ENCODE data around the gene LGR5.
"Not testable (repeated sequence)": the region's sequence is repeated elsewhere in the genome, so short reads cannot be mapped to it uniquely, and the experiment has no call there.

The LGR5 gene

GRCh38 chr12:71548893-71549292 is 109.3 kb downstream of the LGR5 start:
- Histone ChIP-seq H3K4me1 (ENCODE audit: control extremely low read depth in 1 of 4, control insufficient read depth in 4 of 4, insufficient read depth in 4 of 4, low read length in 3 of 4) (peaks cover 0 to 13% (median 6%) of the 10 kb centered on the region in 4 experiments), H3K9me3 (ENCODE audit: control extremely low read depth in 1 of 5, control insufficient read depth in 4 of 5, insufficient read depth in 2 of 5, low read depth in 1 of 5, low read length in 4 of 5) (no peaks in the 10 kb centered on the region), H3K36me3 (ENCODE audit: control insufficient read depth in 4 of 4, insufficient read depth in 4 of 4, low read length in 3 of 4) (no peaks in the 10 kb centered on the region), H3K4me3 (ENCODE audit: control insufficient read depth in 1 of 7, extremely low read depth in 1 of 7, insufficient read depth in 4 of 7, low read depth in 2 of 7, low read length in 6 of 7) (no peak overlapping the region), H3K27ac (ENCODE audit: insufficient read depth in 1 of 2, low read depth in 1 of 2, low read length in 2 of 2, poor library complexity in 1 of 2, severe bottlenecking in 2 of 2) (no peak overlapping the region), H3K27me3 (replicated peaks in 2 of 5; ENCODE audit: control insufficient read depth in 4 of 5, insufficient read depth in 5 of 5, low read length in 4 of 5) (no peaks in the 10 kb centered on the region)
- DNase-seq, result no peak
- ChIA-PET POLR2A (interaction anchor here (0.6 kb wide), 1 partner anchor 317 kb away, joined by 3 read pairs; no protein-coding TSS in a partner anchor), CTCF (interaction anchor here (0.7 to 6.2 kb wide), 5 partner anchors 8 to 330 kb away, joined by 3 to 65 read pairs (median 4); no protein-coding TSS in a partner anchor)
- WGBS (ENCODE audit: insufficient coverage), result 100% methylated on average over 2 of the region's 3 CpGs

GRCh38 chr12:71551529-71551928 is 111.9 kb downstream of the LGR5 start:
- no CpG with 5 or more reads among the region's 3 CpGs for WGBS (ENCODE audit: insufficient coverage)
- DNase-seq, result peak; percentile 44 to 62 (median 58)
- Histone ChIP-seq H3K36me3 (ENCODE audit: control insufficient read depth in 4 of 4, insufficient read depth in 4 of 4, low read length in 3 of 4) (no peaks in the 10 kb centered on the region), H3K4me3 (ENCODE audit: control insufficient read depth in 1 of 7, extremely low read depth in 1 of 7, insufficient read depth in 4 of 7, low read depth in 2 of 7, low read length in 6 of 7) (peak overlapping the region in 2 of 7 experiments; percentile 11 to 26), H3K4me1 (ENCODE audit: control extremely low read depth in 1 of 4, control insufficient read depth in 4 of 4, insufficient read depth in 4 of 4, low read length in 3 of 4) (peaks cover 0 to 10% (median 3%) of the 10 kb centered on the region in 4 experiments), H3K27me3 (replicated peaks in 2 of 5; ENCODE audit: control insufficient read depth in 4 of 5, insufficient read depth in 5 of 5, low read length in 4 of 5) (no peaks in the 10 kb centered on the region), H3K9me3 (ENCODE audit: control extremely low read depth in 1 of 5, control insufficient read depth in 4 of 5, insufficient read depth in 2 of 5, low read depth in 1 of 5, low read length in 4 of 5) (no peaks in the 10 kb centered on the region), H3K27ac (ENCODE audit: insufficient read depth in 1 of 2, low read depth in 1 of 2, low read length in 2 of 2, poor library complexity in 1 of 2, severe bottlenecking in 2 of 2) (no peak overlapping the region)
- ChIA-PET POLR2A (no interaction called here), CTCF (interaction anchor here (0.8 to 6.2 kb wide), 14 partner anchors 9 to 818 kb away, joined by 3 to 65 read pairs (median 4); partner anchors contain the start of gene LGR5)

- no peak for DNase-seq
- Histone ChIP-seq H3K9me3 (ENCODE audit: control extremely low read depth in 1 of 5, control insufficient read depth in 4 of 5, insufficient read depth in 2 of 5, low read depth in 1 of 5, low read length in 4 of 5) (no peaks in the 10 kb centered on the region), H3K27ac (ENCODE audit: insufficient read depth in 1 of 2, low read depth in 1 of 2, low read length in 2 of 2, poor library complexity in 1 of 2, severe bottlenecking in 2 of 2) (no peak overlapping the region), H3K36me3 (ENCODE audit: control insufficient read depth in 4 of 4, insufficient read depth in 4 of 4, low read length in 3 of 4) (no peaks in the 10 kb centered on the region), H3K4me3 (ENCODE audit: control insufficient read depth in 1 of 7, extremely low read depth in 1 of 7, insufficient read depth in 4 of 7, low read depth in 2 of 7, low read length in 6 of 7) (no peak overlapping the region), H3K4me1 (ENCODE audit: control extremely low read depth in 1 of 4, control insufficient read depth in 4 of 4, insufficient read depth in 4 of 4, low read length in 3 of 4) (peaks cover 0 to 7% (median 3%) of the 10 kb centered on the region in 4 experiments), H3K27me3 (replicated peaks in 2 of 5; ENCODE audit: control insufficient read depth in 4 of 5, insufficient read depth in 5 of 5, low read length in 4 of 5) (no peaks in the 10 kb centered on the region)
- CTCF ChIA-PET, result interaction anchor here (0.9 to 6.2 kb wide), 4 partner anchors 12 to 137 kb away, joined by 3 to 65 read pairs (median 3); no protein-coding TSS in a partner anchor
- WGBS (ENCODE audit: insufficient coverage), result 100% methylated on average over 3 of the region's 5 CpGs
- POLR2A ChIA-PET, result no interaction called here
These were observed 113.3 kb downstream of the LGR5 start for GRCh38 chr12:71552728-71553501.

GRCh38 chr12:71555191-71555590 is 115.6 kb downstream of the LGR5 start:
- Histone ChIP-seq H3K4me1 (ENCODE audit: control extremely low read depth in 1 of 4, control insufficient read depth in 4 of 4, insufficient read depth in 4 of 4, low read length in 3 of 4) (peaks cover 0 to 7% (median 3%) of the 10 kb centered on the region in 4 experiments), H3K4me3 (ENCODE audit: control insufficient read depth in 1 of 7, extremely low read depth in 1 of 7, insufficient read depth in 4 of 7, low read depth in 2 of 7, low read length in 6 of 7) (no peak overlapping the region), H3K27ac (ENCODE audit: insufficient read depth in 1 of 2, low read depth in 1 of 2, low read length in 2 of 2, poor library complexity in 1 of 2, severe bottlenecking in 2 of 2) (no peak overlapping the region), H3K27me3 (replicated peaks in 2 of 5; ENCODE audit: control insufficient read depth in 4 of 5, insufficient read depth in 5 of 5, low read length in 4 of 5) (no peaks in the 10 kb centered on the region), H3K9me3 (ENCODE audit: control extremely low read depth in 1 of 5, control insufficient read depth in 4 of 5, insufficient read depth in 2 of 5, low read depth in 1 of 5, low read length in 4 of 5) (no peaks in the 10 kb centered on the region), H3K36me3 (ENCODE audit: control insufficient read depth in 4 of 4, insufficient read depth in 4 of 4, low read length in 3 of 4) (no peaks in the 10 kb centered on the region)
- CTCF ChIA-PET, result no interaction called here
- no peak for DNase-seq
- POLR2A ChIA-PET, result no interaction called here
- 100% methylated on average over 1 of the region's 1 CpG for WGBS (ENCODE audit: insufficient coverage)

- CTCF ChIA-PET; H3K9me3 ChIP-seq (ENCODE audit: control extremely low read depth in 1 of 5, control insufficient read depth in 4 of 5, insufficient read depth in 2 of 5, low read depth in 1 of 5, low read length in 4 of 5); POLR2A ChIA-PET; DNase-seq; H3K4me3 ChIP-seq (ENCODE audit: control insufficient read depth in 1 of 7, extremely low read depth in 1 of 7, insufficient read depth in 4 of 7, low read depth in 2 of 7, low read length in 6 of 7); H3K36me3 ChIP-seq (ENCODE audit: control insufficient read depth in 4 of 4, insufficient read depth in 4 of 4, low read length in 3 of 4); H3K27ac ChIP-seq (ENCODE audit: insufficient read depth in 1 of 2, low read depth in 1 of 2, low read length in 2 of 2, poor library complexity in 1 of 2, severe bottlenecking in 2 of 2); H3K4me1 ChIP-seq (ENCODE audit: control extremely low read depth in 1 of 4, control insufficient read depth in 4 of 4, insufficient read depth in 4 of 4, low read length in 3 of 4); H3K27me3 ChIP-seq (replicated peaks in 2 of 5; ENCODE audit: control insufficient read depth in 4 of 5, insufficient read depth in 5 of 5, low read length in 4 of 5): not testable (repeated sequence)
- no CpG with 5 or more reads among the region's 1 CpG for WGBS (ENCODE audit: insufficient coverage)
These were observed 116.2 kb downstream of the LGR5 start for GRCh38 chr12:71555789-71556188.

- Histone ChIP-seq H3K27me3 (replicated peaks in 2 of 5; ENCODE audit: control insufficient read depth in 4 of 5, insufficient read depth in 5 of 5, low read length in 4 of 5) (no peaks in the 10 kb centered on the region), H3K4me1 (ENCODE audit: control extremely low read depth in 1 of 4, control insufficient read depth in 4 of 4, insufficient read depth in 4 of 4, low read length in 3 of 4) (peaks cover 0 to under 1% (median under 1%) of the 10 kb centered on the region in 4 experiments), H3K9me3 (ENCODE audit: control extremely low read depth in 1 of 5, control insufficient read depth in 4 of 5, insufficient read depth in 2 of 5, low read depth in 1 of 5, low read length in 4 of 5) (no peaks in the 10 kb centered on the region), H3K27ac (ENCODE audit: insufficient read depth in 1 of 2, low read depth in 1 of 2, low read length in 2 of 2, poor library complexity in 1 of 2, severe bottlenecking in 2 of 2) (no peak overlapping the region), H3K36me3 (ENCODE audit: control insufficient read depth in 4 of 4, insufficient read depth in 4 of 4, low read length in 3 of 4) (no peaks in the 10 kb centered on the region), H3K4me3 (ENCODE audit: control insufficient read depth in 1 of 7, extremely low read depth in 1 of 7, insufficient read depth in 4 of 7, low read depth in 2 of 7, low read length in 6 of 7) (no peak overlapping the region)
- no peak for DNase-seq
- ChIA-PET POLR2A (no interaction called here), CTCF (interaction anchor here (0.9 to 1.0 kb wide), 2 partner anchors 9 to 141 kb away, joined by 4 read pairs; no protein-coding TSS in a partner anchor)
These were observed 116.8 kb downstream of the LGR5 start for GRCh38 chr12:71556448-71556847.

- Histone ChIP-seq H3K9me3 (ENCODE audit: control extremely low read depth in 1 of 5, control insufficient read depth in 4 of 5, insufficient read depth in 2 of 5, low read depth in 1 of 5, low read length in 4 of 5) (no peaks in the 10 kb centered on the region), H3K27ac (ENCODE audit: insufficient read depth in 1 of 2, low read depth in 1 of 2, low read length in 2 of 2, poor library complexity in 1 of 2, severe bottlenecking in 2 of 2) (no peak overlapping the region), H3K4me3 (ENCODE audit: control insufficient read depth in 1 of 7, extremely low read depth in 1 of 7, insufficient read depth in 4 of 7, low read depth in 2 of 7, low read length in 6 of 7) (no peak overlapping the region), H3K27me3 (replicated peaks in 2 of 5; ENCODE audit: control insufficient read depth in 4 of 5, insufficient read depth in 5 of 5, low read length in 4 of 5) (no peaks in the 10 kb centered on the region), H3K4me1 (ENCODE audit: control extremely low read depth in 1 of 4, control insufficient read depth in 4 of 4, insufficient read depth in 4 of 4, low read length in 3 of 4) (no peaks in the 10 kb centered on the region), H3K36me3 (ENCODE audit: control insufficient read depth in 4 of 4, insufficient read depth in 4 of 4, low read length in 3 of 4) (no peaks in the 10 kb centered on the region)
- CTCF ChIA-PET, result interaction anchor here (0.9 to 1.0 kb wide), 2 partner anchors 9 to 141 kb away, joined by 4 read pairs; no protein-coding TSS in a partner anchor
- DNase-seq, result no peak
- WGBS (ENCODE audit: insufficient coverage), result 95% methylated on average over 4 of the region's 4 CpGs
- POLR2A ChIA-PET, result no interaction called here
These were observed 117.3 kb downstream of the LGR5 start for GRCh38 chr12:71556875-71557274.
